Measurements from ENCODE around the gene PPAN. TPM values are rescaled to one million over a fixed set of nuclear protein-coding genes. Genes with fewer than 3 reads are reported as not detected.

The PPAN gene
- polyA plus RNA-seq, 3 donors: 7.2 to 26.2 (median 7.6) TPM

GRCh38 chr19:10089801-10090375 is 16.3 kb upstream of the PPAN start:
- Mint-ChIP-seq H3K27ac (peak overlapping the region in 2 of 7 donors; percentile 62), H3K4me3 (peak overlapping the region in 1 of 2 donors; percentile 17), H3K4me1 (peaks cover 7% of the 10 kb centered on the region), H3K27me3 (ENCODE audit: low read depth in 3 of 3) (peaks cover 0 to 2% (median 1%) of the 10 kb centered on the region in 3 donors), H3K9me3 (peaks cover 0 to 1% (median 0%) of the 10 kb centered on the region in 7 donors), H3K36me3 (peaks cover 37 to 45% of the 10 kb centered on the region in 2 donors)
- 95% methylated on average over 13 of the region's 15 CpGs for WGBS (ENCODE audit: insufficient coverage)
- no peak overlapping the region for H3K27ac ChIP-seq (ENCODE audit: low read depth in 1 of 2, low read length in 2 of 2)
- intact Hi-C loops (cut with micrococcal nuclease): loop anchor here in 1 of 2 donors (10.0 kb wide), 1 partner anchor 645 kb away; no protein-coding TSS in a partner anchor
- H3K27me3 ChIP-seq (ENCODE audit: control insufficient read depth in 2 of 2, insufficient read depth in 2 of 2, low read length in 2 of 2): no peaks in the 10 kb centered on the region
- no peak overlapping the region for H3K4me2 ChIP-seq (replicated peaks; ENCODE audit: extremely low read depth, low read length, poor library complexity, severe bottlenecking)
- H4K20me1 ChIP-seq (ENCODE audit: insufficient read depth, low read length): peaks cover 12% of the 10 kb centered on the region
- H2AFZ ChIP-seq (ENCODE audit: insufficient read depth, low read depth, low read length, poor library complexity, severe bottlenecking): no peak overlapping the region
- peaks cover 39 to 47% of the 10 kb centered on the region in 2 donors for H3K36me3 ChIP-seq (replicated peaks in 1 of 2; ENCODE audit: control insufficient read depth in 1 of 2, insufficient read depth in 2 of 2, low read length in 2 of 2)
- DNase-seq: no peak
- TF ChIP-seq CTCF (IDR thresholded peaks at IDR 0.05): no peak
- H3K79me2 ChIP-seq (ENCODE audit: insufficient read depth, low read length): no peaks in the 10 kb centered on the region
- H3K4me1 ChIP-seq (ENCODE audit: control insufficient read depth in 1 of 2, insufficient read depth in 2 of 2, low read length in 2 of 2): peaks cover 9 to 20% of the 10 kb centered on the region in 2 donors
- H3K4me3 ChIP-seq (replicated peaks in 1 of 3; ENCODE audit: low read depth in 2 of 3, low read length in 3 of 3): no peak overlapping the region
- no peaks in the 10 kb centered on the region for H3K9me3 ChIP-seq (replicated peaks in 1 of 2; ENCODE audit: control insufficient read depth in 1 of 2, insufficient read depth in 1 of 2, low read length in 2 of 2)
- H3K9ac ChIP-seq (ENCODE audit: insufficient read depth, low read length, poor library complexity, severe bottlenecking): no peak overlapping the region

GRCh38 chr19:10091370-10091687 is 14.8 kb upstream of the PPAN start:
- no peak overlapping the region for H3K4me3 Mint-ChIP-seq
- 98% methylated on average over 16 of the region's 17 CpGs for WGBS (ENCODE audit: insufficient coverage)

More at GRCh38 chr19:10091370-10091687, 14.8 kb upstream of the PPAN start:
- no peaks in the 10 kb centered on the region for H3K79me2 ChIP-seq (ENCODE audit: insufficient read depth, low read length)
- H3K4me1 Mint-ChIP-seq: peaks cover 10% of the 10 kb centered on the region
- H3K4me2 ChIP-seq (replicated peaks; ENCODE audit: extremely low read depth, low read length, poor library complexity, severe bottlenecking): no peak overlapping the region
- H3K9ac ChIP-seq (ENCODE audit: insufficient read depth, low read length, poor library complexity, severe bottlenecking): no peak overlapping the region
- no peak overlapping the region for H2AFZ ChIP-seq (ENCODE audit: insufficient read depth, low read depth, low read length, poor library complexity, severe bottlenecking)
- no peak for TF ChIP-seq CTCF (IDR thresholded peaks at IDR 0.05)
- no peak overlapping the region for H3K4me3 ChIP-seq (replicated peaks in 1 of 3; ENCODE audit: low read depth in 2 of 3, low read length in 3 of 3)
- H3K27me3 Mint-ChIP-seq (ENCODE audit: low read depth in 3 of 3): peaks cover 0 to 1% (median 1%) of the 10 kb centered on the region in 3 donors
- H3K4me1 ChIP-seq (ENCODE audit: control insufficient read depth in 1 of 2, insufficient read depth in 2 of 2, low read length in 2 of 2): peaks cover 12 to 21% of the 10 kb centered on the region in 2 donors
- H3K27ac Mint-ChIP-seq: peak overlapping the region in 1 of 7 donors; percentile 42
- H4K20me1 ChIP-seq (ENCODE audit: insufficient read depth, low read length): peaks cover 12% of the 10 kb centered on the region
- H3K36me3 Mint-ChIP-seq: peaks cover 37 to 45% of the 10 kb centered on the region in 2 donors
- peaks cover 0 to 3% of the 10 kb centered on the region in 2 donors for H3K9me3 ChIP-seq (replicated peaks in 1 of 2; ENCODE audit: control insufficient read depth in 1 of 2, insufficient read depth in 1 of 2, low read length in 2 of 2)
- H3K27ac ChIP-seq (ENCODE audit: low read depth in 1 of 2, low read length in 2 of 2): no peak overlapping the region
- peaks cover 0 to 7% (median 0%) of the 10 kb centered on the region in 7 donors for H3K9me3 Mint-ChIP-seq
- H3K27me3 ChIP-seq (ENCODE audit: control insufficient read depth in 2 of 2, insufficient read depth in 2 of 2, low read length in 2 of 2): no peaks in the 10 kb centered on the region
- intact Hi-C loops (cut with micrococcal nuclease): loop anchor here in 1 of 2 donors (10.0 kb wide), 1 partner anchor 647 kb away; no protein-coding TSS in a partner anchor
- H3K36me3 ChIP-seq (replicated peaks in 1 of 2; ENCODE audit: control insufficient read depth in 1 of 2, insufficient read depth in 2 of 2, low read length in 2 of 2): peaks cover 39 to 47% of the 10 kb centered on the region in 2 donors
- no peak for DNase-seq
